Mononuclear cell (primary cell): ENCODE measurements around the gene ERP29. TPM values are rescaled to one million over a fixed set of nuclear protein-coding genes. Genes with fewer than 3 reads are reported as not detected.

Experiments
- H3K27me3 ChIP-seq: 2 replicates; pipeline ENCODE4 v1.6.0; 2011; ENCODE audit warnings: low read length, control low read depth; ENCODE audit not compliant: insufficient read depth
- H3K4me1 ChIP-seq: 2 replicates; pipeline ENCODE4 v1.5.1; 2011; ENCODE audit warnings: mild to moderate bottlenecking, low read length, control low read depth; ENCODE audit not compliant: insufficient read depth
- H3K4me3 ChIP-seq: 2 replicates; pipeline ENCODE4 v1.5.1; 2011; ENCODE audit warnings: mild to moderate bottlenecking, low read length, moderate library complexity
- H3K9me3 ChIP-seq: 2 replicates; pipeline ENCODE4 v1.5.1; 2011; ENCODE audit warnings: low read depth, mild to moderate bottlenecking, control low read depth, low read length
- total RNA-seq: library from RNA; depleted of rRNA; stranded (reverse); fragments of >200 nt; gene quantifications from one replicate; pipeline ENCODE4 v1.2.3, GENCODE V29; 2012

ERP29 gene
- total RNA-seq, 1 donor: 115 TPM

DNA sequence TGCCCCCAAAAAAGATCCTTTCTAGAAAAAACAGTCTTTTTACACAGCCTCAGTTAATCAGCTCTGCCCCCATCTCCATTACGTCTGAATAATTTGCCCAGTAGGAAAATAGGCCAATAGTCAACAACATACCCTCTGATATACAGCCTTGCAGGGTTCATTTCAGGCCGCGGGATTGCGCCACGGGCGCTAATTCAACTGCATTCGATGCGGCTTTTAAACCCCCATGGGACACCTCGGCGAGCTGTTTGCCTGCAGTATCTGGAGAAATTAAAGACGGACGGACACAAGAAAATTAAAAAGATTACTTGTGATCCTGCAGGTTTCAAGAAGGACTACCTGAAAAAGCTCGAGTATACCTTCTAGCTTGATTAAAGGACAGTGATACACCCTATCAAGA lies 36.1 kb downstream of the ERP29 start:
- Histone ChIP-seq H3K27me3 (no peaks in the 10 kb centered on the region), H3K4me1 (peaks cover 5% of the 10 kb centered on the region), H3K9me3 (no peaks in the 10 kb centered on the region), H3K4me3 (no peak overlapping the region)

DNA sequence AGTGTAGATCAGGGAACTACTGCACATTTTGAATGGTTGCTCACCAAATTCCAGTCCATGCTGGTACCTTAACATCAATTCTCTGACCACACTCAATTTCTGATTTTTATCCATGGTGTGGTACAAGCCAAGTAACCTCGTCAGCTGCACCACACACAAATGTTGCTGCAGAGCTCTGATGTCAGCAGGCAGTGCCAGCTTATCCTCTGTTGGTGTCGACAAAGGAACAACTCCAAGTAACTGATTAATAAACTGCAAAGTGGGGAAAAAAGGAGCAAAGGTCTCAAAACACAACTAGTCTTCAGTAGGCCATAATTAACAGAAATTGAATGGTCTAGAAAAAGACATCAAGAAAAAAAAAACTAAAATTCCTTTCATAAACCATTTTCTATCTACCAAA lies 47.9 kb downstream of the ERP29 start:
- no peaks in the 10 kb centered on the region for H3K9me3 ChIP-seq
- no peak overlapping the region for H3K4me3 ChIP-seq
- H3K4me1 ChIP-seq: no peaks in the 10 kb centered on the region
- no peaks in the 10 kb centered on the region for H3K27me3 ChIP-seq

DNA sequence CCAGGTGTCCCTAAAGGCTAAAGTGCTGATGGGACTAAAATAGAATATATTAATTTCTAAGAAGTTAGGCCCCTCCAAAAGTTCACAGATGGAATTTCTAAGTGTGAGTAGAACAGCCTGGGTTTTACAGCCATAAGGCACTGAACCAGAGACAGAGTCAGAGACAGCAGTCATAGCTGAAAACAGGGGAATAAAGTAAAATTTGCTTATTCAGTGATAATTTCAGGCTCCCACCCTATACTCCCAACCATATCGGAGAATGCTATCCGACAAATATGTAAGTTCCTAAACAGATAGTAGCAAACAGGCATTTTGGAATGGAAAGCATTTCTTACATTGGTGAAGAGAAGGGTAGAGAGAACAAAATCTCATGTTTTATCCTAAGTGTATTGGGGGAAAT lies 50.0 kb downstream of the ERP29 start:
- no peaks in the 10 kb centered on the region for H3K4me1 ChIP-seq
- no peaks in the 10 kb centered on the region for H3K27me3 ChIP-seq
- H3K9me3 ChIP-seq: no peaks in the 10 kb centered on the region
- no peak overlapping the region for H3K4me3 ChIP-seq

DNA sequence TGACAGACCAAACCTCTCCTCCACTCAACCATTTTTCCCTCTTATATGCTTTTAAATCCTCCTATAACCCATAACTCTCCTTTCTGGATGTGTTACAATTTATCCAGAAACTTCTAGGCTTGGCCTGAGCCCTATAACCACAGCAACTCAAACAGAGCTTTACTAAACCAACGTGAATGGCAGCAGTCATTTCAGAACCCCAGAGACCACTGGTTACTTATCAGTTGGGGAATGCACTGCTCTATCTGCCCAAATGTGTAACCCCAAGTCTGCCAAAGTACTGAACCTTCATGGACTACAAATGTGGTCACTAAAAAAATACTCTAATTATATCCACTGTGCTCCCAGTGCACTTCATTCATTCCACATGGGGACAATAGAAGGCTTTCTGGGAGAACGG lies 53.3 kb downstream of the ERP29 start:
- H3K9me3 ChIP-seq: no peaks in the 10 kb centered on the region
- no peaks in the 10 kb centered on the region for H3K4me1 ChIP-seq
- no peak overlapping the region for H3K4me3 ChIP-seq
- H3K27me3 ChIP-seq: no peaks in the 10 kb centered on the region

Other genes starting within 250 kb of the ERP29 start
- 55.2 TPM for gene ALDH2, start 246.5 kb upstream of the ERP29 start, total RNA-seq
- gene MAPKAPK5, start 171.2 kb upstream of the ERP29 start, total RNA-seq: 44.3 TPM
- 9.4 TPM for gene TMEM116, start 261 bp upstream of the ERP29 start, total RNA-seq
- gene NAA25, start 95.4 kb downstream of the ERP29 start, total RNA-seq: 33.8 TPM
- gene TRAFD1, start 112.1 kb downstream of the ERP29 start, total RNA-seq: 44.5 TPM